ENCODE results near the gene NINJ2. TPM values are rescaled to one million over a fixed set of nuclear protein-coding genes. Genes with fewer than 3 reads are reported as not detected.

The NINJ2 gene
- total RNA-seq, 2 donors from 2014 or later, result 2.1 to 4.2 TPM

DNA sequence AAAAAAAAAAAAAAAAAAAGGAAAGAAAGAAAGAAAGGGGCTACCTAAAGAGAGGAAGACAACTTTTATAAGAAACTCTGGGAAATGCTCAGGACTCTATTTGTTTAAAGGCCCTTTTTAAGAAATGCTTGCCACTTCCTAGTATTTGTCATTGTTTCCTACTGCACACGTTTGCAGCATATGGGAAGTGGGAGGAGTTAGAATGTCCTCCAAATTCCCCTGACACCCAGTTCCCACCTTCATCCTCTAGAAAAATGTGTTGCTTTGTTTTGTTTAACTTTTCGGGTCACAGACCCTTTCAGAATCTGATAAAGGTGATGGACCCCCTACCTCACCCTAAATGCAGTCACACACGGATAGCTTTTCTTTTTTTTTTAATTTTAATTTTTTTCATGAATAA lies 40.8 kb downstream of the NINJ2 start:
- Histone ChIP-seq H3K27ac (no peak overlapping the region), H3K27me3 (no peaks in the 10 kb centered on the region), H3K9me3 (no peaks in the 10 kb centered on the region), H3K4me1 (no peaks in the 10 kb centered on the region), H3K36me3 (no peaks in the 10 kb centered on the region), H3K9ac (ENCODE audit: low read depth in 2 of 2, low read length in 2 of 2) (no peak overlapping the region), H3K4me3 (no peak overlapping the region)
- no peak for TF ChIP-seq CTCF (IDR thresholded peaks at IDR 0.05)
- DNase-seq, result no peak
- intact Hi-C loops (cut with DNase I), result no loop called here

- DNase-seq, result no peak
- H3K4me1 ChIP-seq, result no peaks in the 10 kb centered on the region
Observed at GRCh38 chr12:619346-619745, 43.9 kb downstream of the NINJ2 start.

DNA sequence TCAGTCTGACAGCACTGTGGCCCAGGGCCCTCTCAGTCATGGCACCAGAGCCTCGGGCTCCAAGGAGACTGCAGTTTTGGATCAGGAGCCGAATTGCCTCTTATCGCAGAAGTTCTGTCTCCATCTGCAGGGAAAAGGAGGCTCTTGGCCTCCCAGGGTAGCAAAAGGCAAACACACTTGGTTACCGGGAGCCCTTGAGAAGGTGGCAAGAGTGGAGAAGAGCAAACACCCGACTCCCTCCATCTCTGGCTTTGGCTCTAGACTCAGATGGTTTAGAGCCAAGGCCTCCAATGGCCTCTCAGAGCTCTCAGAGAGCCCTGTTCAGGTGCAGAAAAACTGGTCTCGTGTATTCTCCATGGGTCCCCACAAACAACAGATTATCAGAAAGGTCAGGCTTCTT lies 44.6 kb downstream of the NINJ2 start:
- no peaks in the 10 kb centered on the region for H3K4me1 ChIP-seq
- no peaks in the 10 kb centered on the region for H3K27me3 ChIP-seq
- H3K36me3 ChIP-seq, result no peaks in the 10 kb centered on the region
- intact Hi-C loops (cut with DNase I), result no loop called here
- TF ChIP-seq CTCF (IDR thresholded peaks at IDR 0.05), result no peak
- H3K4me3 ChIP-seq, result no peak overlapping the region
- DNase-seq, result no peak
- H3K9me3 ChIP-seq, result no peaks in the 10 kb centered on the region
- H3K9ac ChIP-seq (ENCODE audit: low read depth in 2 of 2, low read length in 2 of 2), result no peak overlapping the region
- H3K27ac ChIP-seq, result no peak overlapping the region

More at GRCh38 chr12:619346-619745, 43.9 kb downstream of the NINJ2 start:
- Histone ChIP-seq H3K4me3 (no peak overlapping the region), H3K9ac (ENCODE audit: low read depth in 2 of 2, low read length in 2 of 2) (no peak overlapping the region), H3K27ac (no peak overlapping the region), H3K27me3 (no peaks in the 10 kb centered on the region), H3K9me3 (no peaks in the 10 kb centered on the region), H3K36me3 (no peaks in the 10 kb centered on the region)
- no peak for TF ChIP-seq CTCF (IDR thresholded peaks at IDR 0.05)
- intact Hi-C loops (cut with DNase I), result no loop called here

GRCh38 chr12:617304-617915 lies 45.8 kb downstream of the NINJ2 start:
- Histone ChIP-seq H3K4me1 (no peaks in the 10 kb centered on the region), H3K9ac (ENCODE audit: low read depth in 2 of 2, low read length in 2 of 2) (no peak overlapping the region), H3K27ac (peak overlapping the region; percentile 12), H3K36me3 (no peaks in the 10 kb centered on the region), H3K27me3 (no peaks in the 10 kb centered on the region), H3K9me3 (no peaks in the 10 kb centered on the region), H3K4me3 (no peak overlapping the region)
- intact Hi-C loops (cut with DNase I), result no loop called here
- no peak for TF ChIP-seq CTCF (IDR thresholded peaks at IDR 0.05)
- DNase-seq, result no peak

GRCh38 chr12:615620-616019 lies 47.6 kb downstream of the NINJ2 start:
- Histone ChIP-seq H3K4me3 (no peak overlapping the region), H3K4me1 (no peaks in the 10 kb centered on the region), H3K27me3 (no peaks in the 10 kb centered on the region), H3K27ac (no peak overlapping the region), H3K9me3 (no peaks in the 10 kb centered on the region), H3K9ac (ENCODE audit: low read depth in 2 of 2, low read length in 2 of 2) (no peak overlapping the region), H3K36me3 (no peaks in the 10 kb centered on the region)
- intact Hi-C loops (cut with DNase I), result no loop called here
- no peak for TF ChIP-seq CTCF (IDR thresholded peaks at IDR 0.05)
- DNase-seq, result no peak
